Effector CD8-positive, alpha-beta T cell (primary cell): ENCODE results near the gene CCDC61.

ENCODE experiments used
- DNase-seq: peaks from one replicate; lab custom pipeline; 2025; lab: John Stamatoyannopoulos, UW
- total RNA-seq, 4 experiments: gene quantifications; one replicate each; lab custom pipeline; 2026; lab: John Stamatoyannopoulos, UW

Gene CCDC61, protein sequence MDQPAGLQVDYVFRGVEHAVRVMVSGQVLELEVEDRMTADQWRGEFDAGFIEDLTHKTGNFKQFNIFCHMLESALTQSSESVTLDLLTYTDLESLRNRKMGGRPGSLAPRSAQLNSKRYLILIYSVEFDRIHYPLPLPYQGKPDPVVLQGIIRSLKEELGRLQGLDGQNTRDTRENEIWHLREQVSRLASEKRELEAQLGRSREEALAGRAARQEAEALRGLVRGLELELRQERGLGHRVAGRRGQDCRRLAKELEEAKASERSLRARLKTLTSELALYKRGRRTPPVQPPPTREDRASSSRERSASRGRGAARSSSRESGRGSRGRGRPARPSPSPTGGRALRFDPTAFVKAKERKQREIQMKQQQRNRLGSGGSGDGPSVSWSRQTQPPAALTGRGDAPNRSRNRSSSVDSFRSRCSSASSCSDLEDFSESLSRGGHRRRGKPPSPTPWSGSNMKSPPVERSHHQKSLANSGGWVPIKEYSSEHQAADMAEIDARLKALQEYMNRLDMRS
- 8.9 to 22.8 (median 17.6) reads per million in 4 experiments for total RNA-seq

DNA sequence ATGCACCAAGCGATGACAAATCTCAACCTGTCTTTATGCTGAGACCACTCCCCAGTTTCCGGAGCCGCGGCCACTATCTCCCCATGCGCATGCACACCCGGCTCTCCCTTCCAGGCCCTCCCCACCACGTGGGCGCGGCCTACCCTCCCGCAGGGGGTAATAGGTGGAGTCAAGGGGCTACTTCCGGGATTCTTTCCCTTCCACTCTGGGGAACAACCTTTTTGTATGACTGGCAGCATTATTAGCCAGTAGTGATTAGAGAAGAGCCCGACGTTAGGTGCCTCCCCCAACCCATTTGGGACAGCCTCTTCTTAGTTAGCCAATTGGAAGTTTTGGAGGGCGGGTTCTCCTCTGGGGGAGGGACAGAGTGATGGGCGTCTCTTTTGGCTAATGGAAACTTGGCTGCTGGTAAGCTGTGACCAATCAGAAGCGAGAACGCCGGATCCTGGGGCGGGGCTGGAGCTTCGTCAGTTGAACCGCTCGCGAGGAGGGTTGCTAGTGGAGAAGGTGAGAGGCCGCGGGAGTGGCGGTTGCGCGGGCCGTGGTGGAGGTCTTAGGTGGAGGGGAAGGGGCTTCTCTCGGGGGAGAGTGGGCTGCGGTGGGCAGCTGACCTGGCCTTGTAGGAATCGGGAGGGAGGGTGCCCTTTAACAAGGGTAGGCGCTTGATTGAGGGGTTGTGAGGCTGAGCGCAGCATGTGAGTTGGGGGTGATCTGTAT lies at the start of gene CCDC61:
Gene CCDC61, plus strand, starts transcription at position 470 of the 717 bp plus-strand sequence. CDS start 7,552 bp downstream, outside the sequence.
- peak; percentile 97 for DNase-seq

DNA sequence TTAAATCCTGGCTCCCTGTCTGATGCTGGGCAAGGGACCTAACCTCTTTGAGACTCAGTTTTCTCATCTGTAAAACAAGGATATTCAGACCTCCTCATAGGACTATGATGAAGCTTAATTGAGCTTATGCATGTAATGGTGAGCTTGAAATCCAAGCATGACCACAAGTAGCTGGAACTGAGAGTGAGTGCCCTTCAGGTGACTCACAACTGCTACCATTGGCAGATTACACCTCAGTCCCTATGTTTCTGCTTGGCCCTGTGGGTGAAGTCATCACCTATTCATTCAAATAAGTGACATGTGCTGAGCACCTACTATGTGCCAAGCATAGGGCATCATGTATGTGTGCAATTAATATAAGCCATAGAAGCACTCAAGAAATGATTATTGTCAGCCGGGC lies 47.3 kb upstream of the CCDC61 start:
- DNase-seq = no peak

DNA sequence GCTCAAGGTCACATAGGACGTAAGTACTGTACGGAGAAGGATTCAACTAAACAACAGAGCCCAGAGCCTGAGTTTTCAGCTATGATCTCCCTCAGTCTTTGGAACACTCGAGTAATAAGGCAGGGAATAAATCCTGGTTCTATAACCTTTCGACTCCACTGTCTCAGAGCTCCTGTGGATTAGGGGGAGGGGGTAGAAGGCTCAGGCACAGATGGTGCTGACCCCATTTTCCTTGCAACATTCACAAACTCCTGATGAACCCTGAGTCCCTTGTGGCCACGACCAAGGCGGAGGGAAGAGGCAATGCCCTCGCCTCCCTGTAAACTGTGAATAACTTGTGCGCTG lies 43.0 kb upstream of the CCDC61 start:
- DNase-seq = no peak

DNA sequence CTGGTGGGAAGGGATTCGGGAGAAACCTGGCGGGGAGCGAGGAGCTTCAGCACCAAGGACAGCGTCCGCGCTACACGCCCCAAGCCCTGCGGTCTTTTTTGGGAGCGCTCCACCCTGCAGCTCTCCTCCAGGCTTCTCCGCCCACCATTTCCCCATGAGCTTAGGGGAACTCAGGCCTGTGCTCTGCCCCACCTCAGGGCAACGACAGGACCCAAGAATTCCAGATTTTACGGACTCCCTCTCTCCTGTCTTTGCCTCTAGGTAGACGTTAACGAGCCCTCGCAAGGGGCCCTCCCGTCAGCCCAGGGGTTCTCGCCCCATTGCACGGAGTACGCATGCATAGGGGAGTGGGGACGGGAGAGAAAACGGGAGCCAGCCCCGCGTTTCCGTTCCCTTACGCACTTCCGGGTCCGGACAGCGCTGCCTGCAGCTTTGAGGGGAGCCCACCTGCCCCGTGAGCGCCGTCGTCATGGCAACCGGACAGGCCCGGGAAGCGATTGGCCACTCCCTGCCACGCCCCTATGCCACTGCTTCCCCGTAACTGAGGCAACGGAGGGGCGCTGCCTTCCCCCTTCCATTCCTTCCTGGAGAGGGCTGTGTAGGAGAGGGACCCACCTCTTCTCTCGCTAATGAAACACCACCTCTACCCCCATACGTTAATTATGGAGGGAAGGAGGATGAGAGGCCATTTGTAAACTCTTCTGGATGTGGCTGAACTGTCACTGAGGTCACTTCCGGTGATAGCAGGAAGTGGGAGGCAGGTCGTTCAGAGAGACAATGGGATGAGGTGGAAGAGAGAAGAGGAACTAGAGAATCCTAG lies 42.4 kb upstream of the CCDC61 start:
- DNase-seq = no peak

DNA sequence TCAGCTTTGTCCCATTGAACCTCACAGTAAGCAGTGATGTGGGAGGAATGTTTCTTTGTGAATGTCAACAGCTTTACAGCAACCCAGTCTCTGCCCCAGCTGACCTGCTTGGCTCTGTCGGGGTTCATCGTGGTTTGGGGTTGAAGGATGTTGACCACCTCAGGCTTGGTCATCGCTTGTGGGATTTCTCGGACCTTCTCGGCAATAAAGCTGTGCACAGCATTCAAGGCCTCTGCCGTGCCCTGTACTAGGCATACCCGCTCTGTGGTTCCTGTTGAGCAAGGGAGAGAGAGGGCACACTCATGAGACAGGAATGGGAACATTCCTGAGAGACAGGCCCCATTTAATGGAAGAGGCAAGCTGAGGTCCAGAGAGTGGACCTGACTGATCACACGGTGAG lies 41.6 kb upstream of the CCDC61 start:
- no peak for DNase-seq

DNA sequence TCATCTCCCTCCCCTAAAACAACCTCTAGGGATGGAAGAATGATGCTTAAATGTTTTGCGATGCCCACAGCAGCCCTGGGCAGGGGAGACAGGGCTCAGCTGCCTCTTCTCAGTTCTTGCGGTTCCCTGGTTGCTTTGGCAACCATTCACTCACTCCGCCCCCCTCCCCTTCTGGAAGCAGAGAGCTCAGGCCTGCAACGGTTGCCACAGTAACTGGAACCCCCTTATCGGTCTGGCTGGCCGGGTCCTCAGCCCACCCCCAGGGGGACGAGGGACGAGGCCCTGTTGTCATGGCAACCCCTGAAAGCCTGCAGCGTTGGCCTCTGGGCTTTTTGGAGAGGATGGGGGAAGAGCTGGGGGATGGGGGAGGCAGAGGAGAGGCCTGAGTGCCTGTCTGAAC lies 41.1 kb upstream of the CCDC61 start:
- DNase-seq = no peak

DNA sequence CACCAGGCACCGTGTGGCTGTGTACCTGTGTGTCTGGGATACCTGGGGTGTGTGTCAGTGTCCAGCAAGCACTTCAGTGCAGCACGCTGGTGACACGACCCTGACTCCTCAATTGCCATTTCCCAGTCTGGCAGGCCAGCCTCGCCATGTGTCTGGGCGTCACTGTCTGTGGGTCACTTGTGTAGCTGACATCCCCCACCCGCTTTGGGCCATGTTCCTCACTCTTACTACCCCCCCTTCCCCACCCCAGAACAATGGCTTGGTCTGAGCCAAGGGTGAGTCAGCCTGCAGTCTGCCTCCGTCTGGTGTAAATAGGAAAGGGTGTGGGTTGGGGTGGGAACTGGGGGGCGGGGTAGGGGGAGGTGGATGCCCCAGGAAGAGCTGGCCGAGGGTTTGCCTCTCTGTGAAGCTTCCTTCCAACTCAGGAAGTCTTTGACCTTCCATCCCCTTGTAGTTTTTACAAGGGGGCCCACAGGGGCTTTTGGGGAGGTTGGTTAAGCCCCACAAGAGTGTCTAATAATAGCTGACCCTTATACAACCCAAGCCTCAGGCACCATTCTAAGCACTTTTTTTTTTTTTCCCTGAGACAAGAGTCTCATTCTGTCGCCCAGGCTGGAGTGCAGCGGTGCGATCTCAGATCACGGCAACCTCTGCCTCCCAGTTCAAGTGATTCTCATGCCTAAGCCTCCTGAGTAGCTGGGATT lies 39.2 kb upstream of the CCDC61 start:
- no peak for DNase-seq

DNA sequence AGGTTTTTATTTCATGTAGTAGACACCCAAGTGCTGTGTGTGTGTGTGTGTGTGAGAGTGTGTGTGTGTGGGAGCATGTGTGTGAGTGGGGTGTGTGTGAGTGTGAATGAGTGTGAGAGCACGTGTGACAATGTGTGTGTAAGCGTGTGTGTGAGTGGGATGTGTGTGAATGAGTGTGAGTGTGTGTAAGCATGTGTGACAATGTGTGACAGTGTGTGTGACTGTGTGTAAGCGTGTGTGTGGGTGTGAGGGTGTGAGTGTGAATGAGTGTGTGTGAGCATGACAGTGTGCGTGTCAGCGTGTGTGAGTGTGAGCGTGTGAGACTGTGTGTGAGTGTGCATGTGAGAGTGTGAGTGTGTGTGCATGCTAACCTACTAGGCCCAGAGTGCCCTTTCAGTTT lies 36.9 kb upstream of the CCDC61 start:
- DNase-seq = no peak

DNA sequence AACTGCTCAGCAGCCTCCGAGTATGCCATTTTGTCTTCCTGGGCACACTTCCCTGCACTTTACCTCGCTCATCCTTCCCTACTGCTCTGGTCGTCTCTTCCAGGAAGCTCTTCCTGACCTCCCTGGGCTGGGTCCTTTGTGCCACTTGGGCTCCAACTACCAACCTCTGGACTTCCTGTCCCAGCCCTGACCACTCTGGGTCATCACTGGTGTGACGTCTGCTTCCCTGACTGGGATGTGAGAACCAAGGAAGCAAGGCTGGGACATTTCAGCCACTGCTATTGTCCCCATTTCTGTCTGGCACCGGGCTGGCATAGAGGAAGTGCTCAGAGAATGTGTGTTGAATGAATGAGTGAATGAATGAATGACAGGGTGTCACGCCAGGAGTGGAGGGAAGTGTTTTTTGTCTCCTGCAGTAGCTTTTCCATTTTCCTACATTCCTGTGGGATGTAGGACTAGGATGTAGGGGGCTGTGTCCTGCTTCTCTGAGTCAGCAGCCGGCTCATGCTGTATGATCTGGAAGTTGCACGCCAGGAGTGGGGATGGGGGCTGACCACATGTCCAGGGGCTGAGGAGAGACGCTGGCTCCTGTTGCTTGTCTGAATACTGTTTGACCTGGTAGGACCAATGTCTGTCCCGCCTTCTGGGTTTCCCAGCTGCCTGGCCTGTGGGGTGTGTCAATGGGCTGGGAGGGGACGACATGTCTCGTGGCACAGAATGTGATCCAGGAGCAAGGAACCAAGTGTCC lies 36.3 kb upstream of the CCDC61 start:
- DNase-seq = no peak

DNA sequence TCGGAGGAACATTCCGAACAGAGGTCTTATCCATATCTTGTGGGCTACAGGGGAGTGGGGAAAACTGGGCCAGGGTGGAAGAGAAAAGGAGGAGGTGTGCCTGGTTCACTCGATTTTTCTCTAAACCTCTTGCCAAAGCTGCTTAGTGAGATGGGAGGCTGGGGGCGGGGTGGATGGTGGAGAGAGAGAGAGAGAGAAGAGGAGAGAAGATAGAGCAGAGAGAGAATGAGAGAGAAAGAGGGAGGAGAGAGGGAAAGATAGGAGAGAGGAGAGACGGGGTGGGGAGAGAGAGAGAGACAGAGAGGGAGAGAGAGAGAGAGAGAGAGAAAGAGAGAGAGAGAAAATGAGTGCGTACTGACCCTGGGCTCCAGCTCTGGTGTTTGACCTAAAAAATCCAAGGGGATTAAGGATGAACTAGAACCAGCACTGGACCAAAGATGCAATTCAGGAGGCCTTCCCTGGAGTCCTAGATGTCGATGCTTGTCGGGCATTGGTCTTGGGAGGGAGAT lies 35.7 kb upstream of the CCDC61 start:
- DNase-seq = no peak

DNA sequence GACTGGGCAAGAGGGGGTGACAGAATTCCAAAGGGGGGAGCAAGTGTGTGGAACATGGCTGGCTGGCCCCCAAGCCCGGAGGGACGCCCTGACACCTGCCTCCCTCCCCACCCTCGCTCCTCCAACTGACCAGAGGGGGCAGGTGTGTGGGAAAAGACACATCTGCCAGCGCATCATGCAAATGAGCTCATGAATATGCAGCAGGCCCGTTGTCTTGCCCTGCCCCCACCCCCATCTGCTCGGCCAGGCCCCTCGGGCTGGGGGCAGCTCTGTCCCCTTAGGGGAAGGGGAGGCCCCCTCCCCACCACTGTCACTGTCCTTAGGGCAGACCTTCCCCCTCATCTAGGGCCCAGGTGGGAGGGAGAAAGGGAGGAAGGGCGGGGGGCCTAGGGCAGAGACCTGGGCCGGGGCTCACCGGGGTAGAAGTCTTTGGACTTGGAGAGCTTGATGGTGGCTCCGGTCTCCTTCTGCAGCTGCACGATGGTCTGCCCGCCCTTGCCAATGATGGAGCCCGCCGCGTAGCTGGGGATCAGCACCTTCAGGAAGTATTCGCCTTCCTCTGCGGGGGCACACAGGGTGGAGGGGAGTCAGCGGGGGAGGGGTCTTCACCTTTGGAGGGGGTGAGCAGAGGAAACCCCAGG lies 34.6 kb upstream of the CCDC61 start:
- no peak for DNase-seq

DNA sequence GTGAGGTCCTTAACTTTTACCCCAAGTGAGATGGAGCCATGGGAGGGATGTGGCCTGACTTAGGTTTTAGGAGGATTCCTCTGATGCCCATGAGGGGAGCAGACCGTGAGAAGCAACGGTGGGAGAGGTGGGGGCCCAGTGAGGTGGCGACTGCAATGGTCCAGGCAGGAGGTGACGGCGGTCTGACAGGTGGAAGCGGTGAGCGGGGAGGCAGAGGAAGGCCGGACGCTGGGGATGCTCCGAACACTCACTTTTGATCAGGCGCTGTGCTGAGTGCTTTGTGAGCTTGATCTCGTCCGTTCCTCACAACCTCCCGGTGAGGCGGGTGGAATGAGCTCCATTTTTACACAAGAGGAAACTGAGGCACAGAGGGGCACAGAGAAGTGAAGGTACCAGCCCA lies 33.2 kb upstream of the CCDC61 start:
- no peak for DNase-seq

DNA sequence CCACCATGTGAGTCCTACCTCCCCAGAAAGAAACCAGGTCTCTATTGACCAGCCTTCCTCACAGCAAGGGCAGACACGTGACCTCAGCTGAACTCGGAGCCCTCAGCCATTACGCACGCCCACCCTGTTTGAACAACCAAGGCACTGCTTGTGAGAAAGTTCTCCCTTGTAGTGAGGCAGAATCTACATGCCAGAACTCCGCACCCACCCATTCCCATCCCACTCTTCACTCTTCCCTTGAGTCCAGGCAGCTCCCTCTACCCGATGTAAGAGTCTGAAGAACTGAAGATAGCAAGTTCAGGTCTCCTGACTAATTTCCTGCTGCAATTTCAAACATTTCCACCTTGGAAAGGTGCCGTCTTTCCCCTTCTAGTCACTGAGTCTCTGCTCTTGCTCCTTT lies 28.0 kb upstream of the CCDC61 start:
- DNase-seq = no peak

DNA sequence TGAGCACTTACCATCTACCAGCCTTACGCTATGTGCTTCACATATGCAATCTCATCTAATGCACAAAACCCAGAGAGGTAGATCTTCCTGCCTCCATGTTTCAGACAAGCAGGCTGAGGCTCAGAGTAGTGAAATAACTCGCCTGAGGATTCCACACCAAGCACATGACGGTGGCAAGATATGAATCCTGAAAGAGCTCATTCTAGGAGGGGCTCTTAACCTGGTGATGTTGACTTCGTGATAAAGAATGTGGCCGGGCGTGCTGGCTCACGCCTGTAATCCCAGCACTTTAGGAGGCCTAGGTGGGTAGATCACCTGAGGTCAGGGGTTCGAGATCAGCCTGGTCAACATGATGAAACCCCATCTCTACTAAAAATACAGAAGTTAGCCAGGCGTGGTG lies 26.6 kb upstream of the CCDC61 start:
- DNase-seq = no peak

DNA sequence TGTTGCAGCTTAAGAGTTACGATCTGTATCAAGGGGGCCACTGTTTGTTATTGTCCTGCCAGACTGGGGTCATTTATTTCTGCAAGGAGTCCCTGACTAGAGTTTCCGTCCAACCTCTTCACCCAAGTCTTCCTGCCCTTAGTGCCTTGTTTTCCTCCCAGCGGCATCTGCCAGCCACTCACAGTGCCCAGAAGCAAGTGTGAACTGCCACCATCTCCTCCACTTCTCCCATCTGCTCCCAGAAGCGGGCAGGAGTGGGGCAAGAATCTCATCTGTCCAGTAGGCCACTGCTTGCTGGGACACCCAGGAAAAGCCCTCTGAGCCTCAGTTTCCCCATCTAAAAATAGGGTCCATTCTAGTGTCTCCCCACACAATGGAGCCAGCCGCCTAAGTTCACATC lies 25.6 kb upstream of the CCDC61 start:
- DNase-seq = no peak

DNA sequence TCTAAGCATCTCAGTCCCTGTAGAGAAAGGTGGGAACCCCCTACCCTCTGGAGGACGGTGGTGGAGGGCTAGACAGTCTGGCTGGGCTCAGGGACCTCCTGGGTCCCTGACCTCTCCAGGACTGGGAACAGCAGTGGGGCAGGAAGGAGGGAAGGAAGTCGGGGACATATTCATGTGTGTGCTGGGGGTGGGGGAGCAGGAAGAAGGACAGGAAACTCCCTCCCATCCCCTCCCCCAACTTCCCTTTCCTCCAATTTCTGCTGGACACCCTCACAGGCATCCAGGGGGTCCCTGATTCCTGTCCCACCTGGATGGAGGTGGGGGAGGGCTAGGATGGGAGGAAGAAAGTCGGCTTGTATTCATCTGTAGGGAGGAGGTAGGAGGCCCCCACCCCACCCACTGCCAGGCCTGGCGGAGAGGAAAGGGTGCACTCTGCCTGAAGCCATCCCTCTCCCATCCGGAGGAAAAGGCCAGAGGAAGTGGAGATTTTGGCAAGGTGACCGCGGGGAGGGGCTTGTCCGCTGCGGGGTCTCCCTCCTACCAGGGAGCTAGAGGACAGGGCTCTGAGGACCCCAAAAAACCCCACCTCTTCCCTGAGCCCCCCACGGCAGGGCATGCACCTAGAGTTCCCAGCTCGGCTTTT lies 23.9 kb upstream of the CCDC61 start:
- no peak for DNase-seq

DNA sequence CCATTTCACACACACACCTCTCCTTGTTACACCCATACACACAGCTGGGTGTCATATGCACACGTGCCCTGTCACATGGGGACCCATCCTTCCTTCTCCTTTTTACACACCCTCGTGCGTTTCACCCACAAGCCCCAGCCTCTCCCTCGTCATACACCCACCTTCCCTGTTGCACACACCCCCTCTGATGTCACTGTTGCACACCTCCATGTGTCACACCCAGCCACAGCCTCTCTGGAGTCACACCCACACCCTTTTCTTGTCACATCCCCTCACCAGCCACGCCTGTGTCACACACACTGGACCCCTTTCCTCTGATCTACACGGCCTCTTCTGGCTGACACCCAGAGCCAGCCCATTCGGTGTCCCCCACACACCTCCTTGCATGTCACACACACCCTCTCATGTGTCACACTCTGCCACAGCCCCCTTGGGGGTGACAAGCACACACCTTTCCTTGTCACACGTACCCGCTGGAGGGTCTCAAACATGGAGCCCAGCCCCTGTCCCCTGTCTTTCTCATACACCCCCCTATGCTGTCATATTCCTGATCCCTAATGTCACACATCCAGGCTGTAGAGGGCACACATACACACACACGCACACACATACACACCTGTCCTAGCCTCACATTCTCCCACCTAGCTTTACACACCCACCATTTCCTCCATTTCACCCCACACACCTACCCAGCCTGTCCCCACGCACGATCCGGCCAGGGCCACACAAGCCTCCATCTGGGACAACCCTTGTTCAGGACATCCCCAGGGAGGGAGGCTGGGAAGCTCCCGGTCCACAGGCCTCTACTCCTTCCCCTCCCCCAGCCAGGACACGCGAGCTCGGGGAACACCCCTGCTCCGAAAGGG lies 23.0 kb upstream of the CCDC61 start:
- DNase-seq = no peak

DNA sequence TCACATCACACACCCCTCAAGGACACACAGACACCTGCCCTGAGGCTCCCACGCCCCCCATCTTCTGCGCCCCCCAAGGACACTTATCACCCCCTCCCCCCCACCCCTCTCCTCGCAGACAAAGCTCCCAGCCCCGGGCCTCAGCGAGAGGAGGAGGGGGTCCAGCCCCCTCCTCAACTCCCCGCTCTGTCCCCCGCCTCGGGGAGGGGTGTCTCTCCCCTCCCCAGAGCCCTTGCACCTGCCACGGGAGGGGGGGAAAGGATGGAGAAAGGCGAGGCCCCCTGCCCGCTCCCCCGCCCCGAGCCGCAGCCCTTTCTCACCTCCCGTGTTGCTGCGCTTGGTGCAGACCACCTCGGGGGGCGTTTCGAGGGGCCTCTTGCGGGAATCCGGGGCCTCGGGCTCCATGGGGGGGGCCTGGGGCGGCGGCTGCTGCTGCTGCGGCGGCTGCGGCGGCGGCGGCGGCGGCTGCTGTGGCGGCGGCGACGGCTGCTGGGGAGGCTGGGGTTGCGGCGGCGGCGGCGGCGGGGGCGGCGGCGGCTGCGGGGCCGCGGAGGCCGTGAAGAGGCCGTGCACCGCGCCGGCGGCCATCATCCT lies 22.2 kb upstream of the CCDC61 start:
- DNase-seq = no peak
